HG03025 (cell line): Measurements from ENCODE around the gene EXPH5.

Experiments used
- ATAC-seq: cut with Tn5 transposase; IDR thresholded peaks from one replicate; pipeline ENCODE4 v1.9.1; 2021; ENCODE audit warnings: mild to moderate bottlenecking, moderate library complexity; ENCODE audit not compliant: unreplicated experiment, low FRiP score

EXPH5 gene

GRCh38 chr11:108486331-108486730 is 107.2 kb downstream of the EXPH5 start:
- no peak for ATAC-seq

GRCh38 chr11:108483163-108483562 is 110.4 kb downstream of the EXPH5 start:
- ATAC-seq: no peak

GRCh38 chr11:108474664-108475463 is 118.7 kb downstream of the EXPH5 start:
- ATAC-seq: no peak

GRCh38 chr11:108472681-108473080 is 120.9 kb downstream of the EXPH5 start:
- no peak for ATAC-seq

- ATAC-seq: no peak
These were observed 125.1 kb downstream of the EXPH5 start for GRCh38 chr11:108468478-108468864.

- ATAC-seq: peak; percentile 98
These were observed 126.3 kb downstream of the EXPH5 start, which contains the start of gene C11orf65 for GRCh38 chr11:108467091-108467823. Gene C11orf65, minus strand, starts transcription at chr11:108467529. Its CDS starts 5,970 bp downstream, at chr11:108461559.

GRCh38 chr11:108466405-108466804 is 127.2 kb downstream of the EXPH5 start:
- ATAC-seq: no peak
